ENCODE measurements around the gene PDLIM3. TPM values are rescaled to one million over a fixed set of nuclear protein-coding genes. Genes with fewer than 3 reads are reported as not detected.

The PDLIM3 gene
- total and polyA plus RNA-seq, 9 of the 15 experiments (the other 6 are each of a cell fraction or from before 2014, with no cell fraction given): 0.06 TPM; not detected in 8

- Histone ChIP-seq H3K4me1 (replicated peaks in 1 of 2; ENCODE audit: control insufficient read depth in 2 of 2, insufficient read depth in 2 of 2, low read length in 2 of 2) (no peaks in the 10 kb centered on the region), H3K9me3 (replicated peaks; ENCODE audit: control insufficient read depth, insufficient read depth, low read depth, low read length) (no peaks in the 10 kb centered on the region), H3K27ac (ENCODE audit: extremely low read depth, low read depth, low read length) (no peak overlapping the region), H3K4me2 (ENCODE audit: insufficient read depth, low read length) (no peak overlapping the region), H3K27me3 (ENCODE audit: control insufficient read depth in 2 of 2, insufficient read depth in 2 of 2, low read length in 2 of 2) (peaks cover 10 to 24% of the 10 kb centered on the region in 2 experiments), H3K9ac (ENCODE audit: insufficient read depth in 1 of 2, low read depth in 2 of 2, low read length in 2 of 2) (no peak overlapping the region), H3K36me3 (ENCODE audit: control insufficient read depth, insufficient read depth, low read length) (no peaks in the 10 kb centered on the region), H3K4me3 (no peak overlapping the region), H2AFZ (ENCODE audit: low read depth, low read length) (no peak overlapping the region), H3K79me2 (ENCODE audit: control insufficient read depth, insufficient read depth, low read length) (no peaks in the 10 kb centered on the region), H3K9me1 (ENCODE audit: control insufficient read depth, insufficient read depth, low read length) (no peaks in the 10 kb centered on the region), H4K20me1 (replicated peaks; ENCODE audit: control insufficient read depth, insufficient read depth, low read length) (no peaks in the 10 kb centered on the region)
- WGBS (ENCODE audit: insufficient coverage, low coverage, missing lambda C conversion rate): 0% methylated on average over 2 of the region's 2 CpGs
- FAIRE-seq: no peak
- in situ Hi-C loops (cut with MboI) (loop anchor here (10.0 kb wide), 1 partner anchor 123 kb away; no protein-coding TSS in a partner anchor), intact Hi-C loops (cut with micrococcal nuclease) (no loop called here)
- no peak for DNase-seq (ENCODE audit: extremely low read depth in 1 of 4, low spot score in 3 of 4)
- no TSS peak for BruUV-seq (replicated peaks)
- ATAC-seq: no peak
- POLR2A ChIA-PET: interaction anchor here (0.7 kb wide), 1 partner anchor 491 kb away, joined by 3 read pairs; no protein-coding TSS in a partner anchor
- CTCF ChIA-PET (ENCODE audit: low intra/inter-chr PET ratio): no interaction called here
- TF ChIP-seq ZNF408 (CRISPR knock-in tag; IDR thresholded peaks at IDR 0.05; ENCODE audit: low read depth): no peak
- TF ChIP-seq RBM14 (IDR thresholded peaks at IDR 0.05; ENCODE audit: borderline replicate concordance, insufficient read depth, low read depth, low read length): no peak
- no peak for TF ChIP-seq HMBOX1 (IDR thresholded peaks at IDR 0.05)
- no peak for TF ChIP-seq ZNF146 (CRISPR knock-in tag; IDR thresholded peaks at IDR 0.05; ENCODE audit: unreplicated experiment)
- no peak for TF ChIP-seq MNT (conservative IDR thresholded peaks at IDR 0.05)
- no peak for TF ChIP-seq ELK3 (CRISPR knock-in tag; IDR thresholded peaks at IDR 0.05)
- no peak for TF ChIP-seq PCBP2 (IDR thresholded peaks at IDR 0.05; ENCODE audit: low read depth, low read length, poor library complexity, severe bottlenecking)
- TF ChIP-seq TAL1 (IDR thresholded peaks at IDR 0.05): no peak
Measured at GRCh38 chr4:185481401-185481800, 53.9 kb downstream of the PDLIM3 start.

Data from K562 (cell line).